Ureter (tissue), 1 donor: Measurements from ENCODE around the gene SNTA1. TPM values are rescaled to one million over a fixed set of nuclear protein-coding genes. Genes with fewer than 3 reads are reported as not detected.
"Not testable (repeated sequence)": the region's sequence is repeated elsewhere in the genome, so short reads cannot be mapped to it uniquely, and the experiment has no call there.

Source experiments
- DNase-seq: peaks from one replicate; pipeline ENCODE4 v3.0.0-alpha.2; 2020; ENCODE audit warnings: low spot score
- total RNA-seq: library from RNA; stranded (reverse); gene quantifications from one replicate; pipeline ENCODE4 v1.2.4, GENCODE V29; 2023
- donor health status: DM: yes; HTN: yes; CAD: no.

The SNTA1 gene
- total RNA-seq, 1 donor from 2014 or later, result 9.6 TPM

GRCh38 chr20:33431797-33432381 lies 11.7 kb downstream of the SNTA1 start:
- no peak for DNase-seq

GRCh38 chr20:33423875-33424274 lies 19.7 kb downstream of the SNTA1 start:
- DNase-seq, result not testable (repeated sequence)

GRCh38 chr20:33423141-33423834 lies 20.3 kb downstream of the SNTA1 start:
- DNase-seq, result peak; percentile 59

GRCh38 chr20:33419140-33419974 lies 24.2 kb downstream of the SNTA1 start:
- DNase-seq, result peak; percentile 67

- no peak for DNase-seq
Observed at GRCh38 chr20:33418033-33418432, 25.5 kb downstream of the SNTA1 start.

GRCh38 chr20:33415948-33416347 lies 27.6 kb downstream of the SNTA1 start:
- DNase-seq, result no peak

- no peak for DNase-seq
Observed at GRCh38 chr20:33412484-33412838, 31.1 kb downstream of the SNTA1 start.

GRCh38 chr20:33411711-33412483 lies 31.7 kb downstream of the SNTA1 start:
- DNase-seq, result no peak

- no peak for DNase-seq
Observed at GRCh38 chr20:33411242-33411641, 32.3 kb downstream of the SNTA1 start.

GRCh38 chr20:33410081-33410742 lies 33.4 kb downstream of the SNTA1 start:
- no peak for DNase-seq

GRCh38 chr20:33408716-33409654 lies 34.6 kb downstream of the SNTA1 start:
- DNase-seq, result no peak

GRCh38 chr20:33408313-33408712 lies 35.2 kb downstream of the SNTA1 start:
- DNase-seq, result no peak

GRCh38 chr20:33407796-33408195 lies 35.8 kb downstream of the SNTA1 start:
- no peak for DNase-seq

- DNase-seq, result no peak
Observed at GRCh38 chr20:33407251-33407650, 36.3 kb downstream of the SNTA1 start.

GRCh38 chr20:33404281-33404680 lies 39.3 kb downstream of the SNTA1 start:
- DNase-seq, result no peak

GRCh38 chr20:33401921-33402369 lies 41.6 kb downstream of the SNTA1 start:
- DNase-seq, result no peak

- DNase-seq, result peak; percentile 88
Observed at GRCh38 chr20:33401184-33401920, 42.2 kb downstream of the SNTA1 start, which contains the start of gene CDK5RAP1. Gene CDK5RAP1 (minus strand): TSS chr20:33401519. CDS start chr20:33397064, 4,455 bp downstream.

GRCh38 chr20:33400812-33401183 lies 42.8 kb downstream of the SNTA1 start:
- DNase-seq, result no peak

GRCh38 chr20:33399924-33400323 lies 43.6 kb downstream of the SNTA1 start:
- DNase-seq, result no peak
